ENCODE measurements around the gene ASTE1. TPM values are rescaled to one million over a fixed set of nuclear protein-coding genes. Genes with fewer than 3 reads are reported as not detected.

The ASTE1 gene
- total and polyA plus RNA-seq, 2 of the 8 experiments (the other 6 are each of a cell fraction or from before 2014, with no cell fraction given): 6.4 TPM; not detected in 1

Other genes with a start within 250 kb of the ASTE1 start
- gene ATP2C1, start 132.7 kb downstream of the ASTE1 start, total RNA-seq (2021; fragmentation: NEBNext Ultra II Directional; extraction: Animal tissue kit (Norgen Biotek cat#: 25700)): 68.5 and 70.2 TPM in 2 replicates
- gene ATP2C1, start 132.7 kb downstream of the ASTE1 start, polyA plus RNA-seq (2011; rRNA removed): 25.4 and 50.7 TPM in 2 replicates
- 0.27 TPM in 1 of 2 replicates, not detected in the other for gene NEK11, start 52 bp upstream of the ASTE1 start, total RNA-seq (2021; fragmentation: NEBNext Ultra II Directional; extraction: Animal tissue kit (Norgen Biotek cat#: 25700))
- 0.28 and 0.60 TPM in 2 replicates for gene NEK11, start 52 bp upstream of the ASTE1 start, polyA plus RNA-seq (2011; rRNA removed)